Measurements from ENCODE around the gene DLX1.
"Not testable (repeated sequence)": the region's sequence is repeated elsewhere in the genome, so short reads cannot be mapped to it uniquely, and the experiment has no call there.

DNA sequence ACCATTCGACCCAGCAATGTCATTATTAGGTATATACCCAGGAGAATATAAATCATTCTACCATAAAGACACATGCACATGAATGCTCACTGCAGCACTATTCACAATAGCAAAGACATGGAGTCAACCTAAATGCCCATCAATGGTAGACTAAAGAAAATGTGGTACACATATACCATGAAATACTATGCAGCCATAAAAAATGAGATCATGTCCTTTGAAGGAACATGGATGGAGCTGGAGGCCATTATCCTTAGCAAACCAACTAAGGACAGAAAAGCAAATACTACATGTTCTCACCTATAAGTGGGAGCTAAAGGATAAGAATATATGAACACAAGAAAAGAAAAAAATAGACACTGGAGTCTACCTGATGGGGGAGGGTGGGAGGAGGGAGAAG, 53.4 kb downstream of the DLX1 start:
- not testable (repeated sequence) for TF ChIP-seq CTCF, POLR2A (IDR thresholded peaks at IDR 0.05)
